IMR-90 (cell line): ENCODE measurements around the gene GNG7. TPM values are rescaled to one million over a fixed set of nuclear protein-coding genes. Genes with fewer than 3 reads are reported as not detected.

Experiments
- ATAC-seq: fragments of 200-7000 bp; cut with Tn5 transposase; 2 replicates; pipeline ENCODE4 v1.9.1; 2020; ENCODE audit warnings: low read depth, mild to moderate bottlenecking, moderate library complexity
- BruUV-seq: library from RNA; stranded (reverse); fragments of 400-500 nt; replicated peaks from 2 replicates; lab custom pipeline; 2021; lab: Mats Ljungman, UMichigan
- CTCF ChIA-PET: fragments of 300-600 bp; formaldehyde crosslinking; extraction: SDS; loops from one replicate; lab custom pipeline; 2021; ENCODE audit warnings: antibody characterized with exemption; lab: Yijun Ruan, JAX
- POLR2A ChIA-PET: fragments of 300-600 bp; sonication (Branson Sonifier 250); formaldehyde crosslinking; loops from one replicate; lab custom pipeline; 2022; ENCODE audit warnings: antibody characterized with exemption; ENCODE audit not compliant: unreplicated experiment; lab: Charles Lee
- DNase-seq: peaks from one replicate; pipeline ENCODE4 v3.0.0; 2013
- H2AFZ ChIP-seq: replicated peaks from 2 replicates; pipeline ENCODE3; 2013; ENCODE audit warnings: low read length, mild to moderate bottlenecking; ENCODE audit not compliant: poor library complexity
- H2AK5ac ChIP-seq: 2 replicates; pipeline ENCODE4 v1.6.1; 2013; ENCODE audit warnings: low read depth, low read length, inconsistent platforms
- H2AK9ac ChIP-seq: replicated peaks from 2 replicates; pipeline ENCODE3; 2013; ENCODE audit warnings: mild to moderate bottlenecking, low read depth, low read length, moderate library complexity; ENCODE audit not compliant: poor library complexity
- H2BK120ac ChIP-seq: 2 replicates; pipeline ENCODE4 v1.6.1; 2013; ENCODE audit warnings: low read depth, low read length, inconsistent platforms
- H2BK15ac ChIP-seq: 3 replicates; pipeline ENCODE4 v1.6.1; 2013; ENCODE audit warnings: low read depth, low read length, inconsistent platforms
- H2BK20ac ChIP-seq: 2 replicates; pipeline ENCODE4 v1.6.1; 2013; ENCODE audit warnings: low read depth, mild to moderate bottlenecking, inconsistent platforms, low read length, moderate library complexity
- H2BK5ac ChIP-seq: 2 replicates; pipeline ENCODE4 v1.6.1; 2013; ENCODE audit warnings: mild to moderate bottlenecking, low read depth, low read length, inconsistent platforms; ENCODE audit not compliant: poor library complexity, severe bottlenecking
- H3K14ac ChIP-seq: replicated peaks from 2 replicates; pipeline ENCODE4 v1.6.1; 2013; ENCODE audit warnings: low read depth, low read length, inconsistent platforms
- H3K18ac ChIP-seq: 2 replicates; pipeline ENCODE4 v1.6.1; 2013; ENCODE audit warnings: low read depth, low read length, control low read depth
- H3K23ac ChIP-seq: 2 replicates; pipeline ENCODE4 v1.6.1; 2013; ENCODE audit warnings: low read depth, low read length, inconsistent platforms
- H3K27ac ChIP-seq: 2 replicates; pipeline ENCODE4 v1.5.1; 2013; ENCODE audit warnings: mild to moderate bottlenecking, control low read depth, low read length; ENCODE audit not compliant: insufficient read depth
- H3K27me3 ChIP-seq: 2 replicates; pipeline ENCODE4 v1.6.1; 2013; ENCODE audit warnings: low read length; ENCODE audit not compliant: control insufficient read depth, insufficient read depth
- H3K36me3 ChIP-seq: 2 replicates; pipeline ENCODE4 v1.6.1; 2013; ENCODE audit warnings: low read length, mixed read lengths; ENCODE audit not compliant: control insufficient read depth, insufficient read depth
- H3K4ac ChIP-seq: 2 replicates; pipeline ENCODE4 v1.6.1; 2013; ENCODE audit warnings: low read depth, low read length, inconsistent platforms
- H3K4me1 ChIP-seq: 2 replicates; pipeline ENCODE4 v1.6.1; 2013; ENCODE audit warnings: low read length, mixed read lengths; ENCODE audit not compliant: control insufficient read depth, insufficient read depth
- H3K4me2 ChIP-seq: 2 replicates; pipeline ENCODE4 v1.6.1; 2013; ENCODE audit warnings: low read depth, mild to moderate bottlenecking, control low read depth, low read length, moderate library complexity
- H3K4me3 ChIP-seq: 2 replicates; pipeline ENCODE4 v1.5.1; 2013; ENCODE audit warnings: low read depth, mild to moderate bottlenecking, control low read depth, low read length, moderate library complexity; ENCODE audit not compliant: insufficient read depth
- H3K56ac ChIP-seq: 2 replicates; pipeline ENCODE4 v1.6.1; 2013; ENCODE audit warnings: low read length, inconsistent platforms; ENCODE audit not compliant: insufficient read depth; ENCODE audit errors: extremely low read depth
- H3K79me1 ChIP-seq, 2 experiments: 2 replicates each; pipeline ENCODE4 v1.6.1; 2013; ENCODE audit warnings: low read length in 2 of 2, inconsistent platforms in 1 of 2, low read depth in 1 of 2
- H3K9ac ChIP-seq: 2 replicates; pipeline ENCODE4 v1.6.1; 2013; ENCODE audit warnings: low read depth, low read length, control low read depth
- H3K9me1 ChIP-seq: 2 replicates; pipeline ENCODE4 v1.6.1; 2013; ENCODE audit warnings: low read length, inconsistent platforms; ENCODE audit not compliant: insufficient read depth
- H3K9me3 ChIP-seq: 2 replicates; pipeline ENCODE4 v1.6.1; 2013; ENCODE audit warnings: low read length; ENCODE audit not compliant: control insufficient read depth, insufficient read depth
- H4K20me1 ChIP-seq: 2 replicates; pipeline ENCODE4 v1.6.1; 2013; ENCODE audit warnings: low read length, inconsistent platforms; ENCODE audit not compliant: insufficient read depth
- H4K5ac ChIP-seq: 2 replicates; pipeline ENCODE4 v1.6.1; 2013; ENCODE audit warnings: mild to moderate bottlenecking, low read depth, low read length, control low read depth
- H4K8ac ChIP-seq, 2 experiments: 2 replicates each; pipeline ENCODE4 v1.6.1; 2013; ENCODE audit warnings: low read depth in 2 of 2, low read length in 2 of 2, control low read depth in 1 of 2, inconsistent platforms in 1 of 2
- H4K91ac ChIP-seq: 2 replicates; pipeline ENCODE4 v1.6.1; 2013; ENCODE audit warnings: low read depth, low read length, inconsistent platforms; ENCODE audit not compliant: insufficient read depth
- BHLHE40 ChIP-seq: fragments of 150-350 bp; IDR thresholded peaks from 2 replicates; pipeline ENCODE4 v1.6.1; 2016; ENCODE audit warnings: mild to moderate bottlenecking, low read depth, low read length
- CEBPB ChIP-seq: IDR thresholded peaks from 2 replicates; pipeline ENCODE4 v1.6.1; 2012; ENCODE audit warnings: low read depth, low read length, improper control_type of control experiment
- CHD1 ChIP-seq: IDR thresholded peaks from 2 replicates; pipeline ENCODE4 v1.6.1; 2012; ENCODE audit warnings: low read depth, low read length, improper control_type of control experiment
- ELK1 ChIP-seq: fragments of 150-350 bp; IDR thresholded peaks from 2 replicates; pipeline ENCODE4 v1.6.1; 2016; ENCODE audit warnings: low read depth, mild to moderate bottlenecking, low read length, moderate library complexity, borderline replicate concordance
- MAFK ChIP-seq: IDR thresholded peaks from 2 replicates; pipeline ENCODE4 v1.6.1; 2012; ENCODE audit warnings: low read depth, low read length, improper control_type of control experiment
- MAZ ChIP-seq: IDR thresholded peaks from 2 replicates; pipeline ENCODE4 v1.6.1; 2012; ENCODE audit warnings: low read depth, mild to moderate bottlenecking, low read length, improper control_type of control experiment, moderate library complexity, borderline replicate concordance
- MXI1 ChIP-seq: IDR thresholded peaks from 2 replicates; pipeline ENCODE4 v1.6.1; 2012; ENCODE audit warnings: low read depth, mild to moderate bottlenecking, low read length, moderate library complexity, borderline replicate concordance
- RAD21 ChIP-seq: IDR thresholded peaks from 2 replicates; pipeline ENCODE4 v1.6.1; 2012; ENCODE audit warnings: low read length, improper control_type of control experiment
- RFX5 ChIP-seq: IDR thresholded peaks from 2 replicates; pipeline ENCODE4 v1.8.0; 2012; ENCODE audit warnings: low read depth, mild to moderate bottlenecking, low read length, moderate library complexity
- SMC3 ChIP-seq: fragments of 150-350 bp; IDR thresholded peaks from 2 replicates; pipeline ENCODE4 v1.6.1; 2016; ENCODE audit warnings: low read depth, mild to moderate bottlenecking, antibody characterized with exemption, low read length, moderate library complexity
- WGBS, 2 experiments: methylation state at CpG; one replicate each; pipeline versions ENCODE4 v1.1.5 to v1.1.7; 2013; ENCODE audit warnings: missing lambda C conversion rate in 2 of 2; ENCODE audit not compliant: insufficient read length in 1 of 2; ENCODE audit errors: extremely low coverage in 2 of 2; 5-methylcytosine and 5-hydroxymethylcytosine counted together
- dilution Hi-C: fragments of 300-500 bp; cut with HindIII; formaldehyde crosslinking; loops from one replicate; pipeline ENCODE4 v1.14.3; 2018; ENCODE audit warnings: low sequenced_read_pairs; ENCODE audit not compliant: unreplicated experiment
- in situ Hi-C: fragments of 300-500 bp; cut with MboI; formaldehyde crosslinking; loops from 3 replicates; pipeline ENCODE4 v1.14.3; 2019; ENCODE audit warnings: low sequenced_read_pairs, inconsistent platforms, mixed read lengths
- intact Hi-C: fragments of 100-400 bp; cut with micrococcal nuclease; formaldehyde crosslinking; loops from 2 replicates; pipeline ENCODE4 v1.10.0; 2022
- polyA plus RNA-seq, 3 experiments: library from polyadenylated mRNA; depleted of rRNA; stranded (reverse); fragments of >200 nt; gene quantifications; 2 replicates each; pipeline ENCODE4 v1.2.3, GENCODE V29; 2012; ENCODE audit warnings: low replicate concordance in 1 of 3
- total RNA-seq: library from RNA; depleted of rRNA; stranded (reverse); fragments of >200 nt; gene quantifications from 2 replicates; pipeline ENCODE4 v1.2.3, GENCODE V29; 2012

The GNG7 gene
- total and polyA plus RNA-seq, 2 of the 4 experiments (the other 2 are of a cell fraction) = under 0.01 to 0.21 TPM

- Histone ChIP-seq H3K27ac (no peak overlapping the region), H3K14ac (no peak overlapping the region), H3K27me3 (peaks cover 19% of the 10 kb centered on the region), H4K5ac (no peak overlapping the region), H3K36me3 (no peaks in the 10 kb centered on the region), H3K4me2 (no peak overlapping the region), H3K23ac (no peak overlapping the region), H2BK120ac (no peak overlapping the region), H4K20me1 (no peaks in the 10 kb centered on the region; the same call in 1 of the 2 replicates), H2BK20ac (no peak overlapping the region), H2BK5ac (no peak overlapping the region), H3K4ac (no peak overlapping the region), H3K4me1 (no peaks in the 10 kb centered on the region), H3K9me1 (no peaks in the 10 kb centered on the region), H2BK15ac (no peak overlapping the region), H3K9me3 (no peaks in the 10 kb centered on the region), H2AK5ac (no peak overlapping the region), H3K9ac (no peak overlapping the region), H3K79me1 (no peaks in the 10 kb centered on the region), H3K56ac (no peak overlapping the region), H2AK9ac (no peak overlapping the region), H3K18ac (no peak overlapping the region), H4K91ac (no peak overlapping the region), H2AFZ (no peak overlapping the region), H3K4me3 (no peak overlapping the region), H4K8ac (no peak overlapping the region)
- 62% methylated on average over 5 of the region's 9 CpGs; no CpG with 5 or more reads in 1 of the 2 experiments for WGBS, 2 experiments
- BruUV-seq = no TSS peak
- TF ChIP-seq RFX5 = no peak
- no peak for TF ChIP-seq CEBPB
- TF ChIP-seq BHLHE40 = no peak
- no peak for TF ChIP-seq MAZ
- no peak for TF ChIP-seq CHD1
- no peak for TF ChIP-seq SMC3
- TF ChIP-seq RAD21 = no peak
- no peak for TF ChIP-seq MXI1
- TF ChIP-seq MAFK = no peak
- no peak for TF ChIP-seq ELK1
- ChIA-PET POLR2A (no interaction called here), CTCF (no interaction called here)
- dilution Hi-C loops (no loop called here), in situ Hi-C loops (no loop called here), intact Hi-C loops (no loop called here)
- DNase-seq (no peak), ATAC-seq (no peak)
These were observed 10.5 kb downstream of the GNG7 start for GRCh38 chr19:2691951-2692350.
